Retinal pigment epithelial cell (primary cell): ENCODE measurements around the gene TAGLN3.
"Not testable (repeated sequence)": the region's sequence is repeated elsewhere in the genome, so short reads cannot be mapped to it uniquely, and the experiment has no call there.

Experiments used
- DNase-seq: peaks from one replicate; pipeline ENCODE4 v3.0.0-alpha.2; 2010; ENCODE audit warnings: low read depth
- H3K4me3 ChIP-seq: 2 replicates; pipeline ENCODE4 v1.5.1; 2011; ENCODE audit warnings: mild to moderate bottlenecking, low read length, control low read depth, moderate library complexity
- CTCF ChIP-seq: conservative IDR thresholded peaks from 2 replicates; pipeline ENCODE4 v1.5.1; 2011; ENCODE audit warnings: low read depth, low read length, control low read depth, inconsistent platforms

Gene TAGLN3

GRCh38 chr3:112034436-112034835 is 35.7 kb downstream of the TAGLN3 start, which contains the start of gene TMPRSS7:
TMPRSS7 (plus strand) TSS chr3:112034736; CDS start chr3:112034846, 110 bp downstream.
- DNase-seq = no peak
- no peak within 1 kb of the TSS for H3K4me3 ChIP-seq
- no peak for TF ChIP-seq CTCF

- TF ChIP-seq CTCF = no peak
- no peak for DNase-seq
- H3K4me3 ChIP-seq = no peak overlapping the region
Measured at GRCh38 chr3:112035241-112035640, 36.5 kb downstream of the TAGLN3 start.

GRCh38 chr3:112037194-112037593 is 38.5 kb downstream of the TAGLN3 start:
- DNase-seq, H3K4me3 ChIP-seq: not testable (repeated sequence)

- no peak overlapping the region for H3K4me3 ChIP-seq
- DNase-seq = no peak
- TF ChIP-seq CTCF = no peak
Measured at GRCh38 chr3:112038863-112039262, 40.1 kb downstream of the TAGLN3 start.

- no peak overlapping the region for H3K4me3 ChIP-seq
- TF ChIP-seq CTCF = no peak
- no peak for DNase-seq
Measured at GRCh38 chr3:112041321-112041720, 42.6 kb downstream of the TAGLN3 start.

- no peak overlapping the region for H3K4me3 ChIP-seq
- no peak for DNase-seq
- no peak for TF ChIP-seq CTCF
Measured at GRCh38 chr3:112042842-112043280, 44.1 kb downstream of the TAGLN3 start.

- peak; percentile 27 for DNase-seq
- peak; percentile 92 for TF ChIP-seq CTCF
- no peak overlapping the region for H3K4me3 ChIP-seq
Measured at GRCh38 chr3:112043621-112044201, 45.0 kb downstream of the TAGLN3 start.
